IMR-90 (cell line): ENCODE measurements around the gene MID1.

ENCODE experiments used
- CTCF ChIP-seq: conservative IDR thresholded peaks from 2 replicates; pipeline ENCODE4 v1.5.1; 2012; ENCODE audit warnings: mild to moderate bottlenecking, low read depth, low read length, improper control_type of control experiment
- ELK1 ChIP-seq: fragments of 150-350 bp; IDR thresholded peaks from 2 replicates; pipeline ENCODE4 v1.6.1; 2016; ENCODE audit warnings: low read depth, mild to moderate bottlenecking, low read length, moderate library complexity, borderline replicate concordance
- POLR2A ChIP-seq: IDR thresholded peaks from 2 replicates; pipeline ENCODE4 v1.6.1; 2012; ENCODE audit warnings: mild to moderate bottlenecking, low read depth, low read length
- USF2 ChIP-seq: fragments of 150-350 bp; IDR thresholded peaks from 2 replicates; pipeline ENCODE4 v1.6.1; 2017; ENCODE audit warnings: mild to moderate bottlenecking, antibody characterized with exemption, low read length, low read depth

- no peak for TF ChIP-seq CTCF
- no peak for TF ChIP-seq POLR2A
- no peak for TF ChIP-seq USF2
- no peak for TF ChIP-seq ELK1
Observed at GRCh38 chrX:10415306-10416001, 204.9 kb downstream of the MID1 start.
